DND-41 (cell line): ENCODE data around the gene ADAMTS13.
A peak's percentile ranks its signal among the peaks of the same experiment; 100 is the strongest.

Experiments used
- CTCF ChIP-seq: IDR thresholded peaks from 2 replicates; pipeline ENCODE4 v1.5.1; 2012; ENCODE audit warnings: borderline replicate concordance, low read length, moderate library complexity, mild to moderate bottlenecking; ENCODE audit not compliant: poor library complexity, severe bottlenecking; ENCODE audit errors: extremely low read depth
- EZH2 ChIP-seq: IDR thresholded peaks from 3 replicates; pipeline ENCODE4 v1.6.1; 2012; ENCODE audit warnings: borderline replicate concordance, low read depth, mild to moderate bottlenecking, moderate library complexity, low read length, inconsistent platforms; ENCODE audit not compliant: severe bottlenecking

GRCh38 chr9:133396952-133397351, 25.2 kb upstream of the ADAMTS13 start:
- TF ChIP-seq CTCF, result peak; percentile 22
- no peak for TF ChIP-seq EZH2
